ENCODE results near the gene GPR17.

- TF ChIP-seq CTCF (IDR thresholded peaks at IDR 0.05) (no peak), POLR2A (IDR thresholded peaks at IDR 0.05) (no peak), EP300 (IDR thresholded peaks at IDR 0.05) (no peak)
Observed at GRCh38 chr2:127609818-127610217, 36.1 kb upstream of the GPR17 start.
